NCI-H2171 (cell line): ENCODE measurements around the gene RARS2.

Experiments
- DNase-seq: peaks from one replicate; lab custom pipeline; 2025; lab: John Stamatoyannopoulos, UW

The RARS2 gene

DNA sequence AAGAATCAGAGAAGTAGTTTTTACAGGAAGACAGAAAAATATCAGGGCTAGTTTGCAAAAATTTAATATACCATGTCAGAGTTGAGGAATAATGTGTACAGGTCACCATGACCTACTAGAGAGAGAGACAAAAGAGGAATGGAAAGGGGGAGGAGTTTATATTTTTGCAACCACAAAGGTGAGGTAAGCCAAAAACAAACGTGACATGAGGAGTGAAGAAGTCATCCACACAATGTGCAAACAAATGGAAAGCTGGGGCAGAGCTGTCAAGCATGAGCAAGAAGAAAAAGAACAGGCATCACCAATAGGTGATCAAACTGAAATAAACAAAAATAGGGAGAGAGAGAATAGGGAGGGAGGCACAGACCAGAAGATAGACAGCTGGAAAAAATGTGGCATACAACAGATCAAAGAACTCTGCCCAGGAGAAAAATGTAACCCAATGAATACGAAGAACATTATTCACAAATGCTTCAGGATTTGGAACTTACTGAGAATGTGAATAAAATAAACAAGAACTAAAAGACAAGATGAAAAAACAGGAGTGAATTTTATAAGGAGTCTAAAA is 15.5 kb downstream of the RARS2 start:
- no peak for DNase-seq

DNA sequence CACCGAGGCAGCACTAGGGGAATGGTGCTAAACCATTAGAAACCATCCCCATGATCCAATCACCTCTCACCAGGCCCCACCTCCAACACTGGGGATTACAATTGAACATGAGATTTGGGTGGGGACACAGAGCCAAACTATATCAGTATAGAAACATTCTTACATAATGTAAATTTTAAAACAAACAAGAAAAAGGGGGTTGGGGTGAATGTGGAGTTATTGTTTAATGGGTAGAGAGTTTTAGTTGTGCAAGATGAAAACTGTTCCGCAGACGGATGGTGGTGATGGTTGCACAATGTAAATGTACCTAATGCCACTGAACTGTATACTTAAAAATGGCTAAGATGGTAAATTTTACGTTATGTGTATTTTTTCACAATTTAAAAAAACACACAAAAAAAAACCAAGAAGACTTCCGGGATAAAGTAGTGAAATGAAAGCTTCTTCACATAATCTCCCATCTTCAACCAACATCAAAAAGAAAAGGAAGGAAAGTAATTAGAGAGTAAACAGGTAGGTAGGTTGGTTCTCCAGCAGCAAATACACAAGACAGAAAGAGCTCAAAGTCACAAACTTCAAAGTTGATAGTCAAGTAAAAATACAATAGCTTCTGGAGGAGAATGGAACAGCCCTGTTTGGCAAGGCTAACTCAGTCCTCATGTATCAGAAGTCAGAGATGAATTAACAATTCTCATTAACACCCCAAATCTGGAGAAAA is 16.3 kb downstream of the RARS2 start:
- DNase-seq, result no peak

DNA sequence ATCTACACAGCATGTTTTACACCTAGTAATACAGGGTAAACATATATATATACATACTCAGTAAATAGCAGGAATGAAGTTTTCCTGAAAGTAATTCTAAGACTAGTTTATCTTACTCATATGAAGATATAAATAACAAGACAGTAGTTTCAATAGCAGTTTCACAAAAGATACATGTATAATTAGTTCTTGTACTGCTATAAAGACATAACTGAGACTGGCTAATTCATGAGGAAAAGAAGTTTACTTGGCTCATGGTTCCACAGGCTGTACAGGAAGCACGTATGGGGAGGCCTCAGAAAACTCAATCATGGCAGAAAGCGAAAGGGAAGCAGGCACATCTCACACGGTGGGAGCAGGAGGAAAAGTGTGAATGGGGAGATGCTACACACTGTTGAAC is 16.9 kb downstream of the RARS2 start:
- no peak for DNase-seq

DNA sequence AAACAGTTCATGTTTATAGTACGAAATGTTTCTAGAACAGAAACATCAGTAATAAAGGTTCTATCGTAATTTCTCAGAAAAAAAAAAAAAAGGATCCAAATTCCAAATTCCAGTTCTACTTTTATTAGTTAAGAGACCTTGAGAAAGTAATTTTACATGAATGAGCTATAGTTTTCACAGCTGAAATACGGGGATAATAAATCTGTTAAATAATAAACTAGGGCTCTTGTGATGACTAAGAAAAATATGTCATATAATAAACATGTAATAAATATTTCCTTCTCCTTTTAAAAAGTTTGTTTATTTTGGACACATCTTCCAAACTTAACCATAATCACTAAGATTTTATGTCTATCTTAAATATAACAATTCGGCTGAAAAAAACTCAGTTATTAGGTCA is 17.8 kb downstream of the RARS2 start:
- DNase-seq, result no peak

DNA sequence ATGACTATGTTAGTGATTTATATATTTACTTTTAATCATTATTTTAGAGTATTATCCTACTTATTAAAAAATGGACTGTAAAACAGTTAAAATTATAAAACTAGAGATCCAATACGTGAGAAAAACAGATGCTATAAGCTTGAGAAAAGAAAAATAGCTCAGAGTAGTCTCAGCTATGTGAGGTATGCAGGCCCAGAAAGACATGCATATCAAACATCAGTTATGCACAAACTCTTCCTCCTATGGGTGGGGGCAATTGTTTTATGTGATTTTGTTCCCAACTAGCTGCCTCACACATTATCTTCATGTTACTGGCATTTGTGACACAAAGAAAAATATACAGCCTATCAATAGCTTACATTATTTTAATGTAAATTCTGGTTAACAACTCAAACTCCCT is 28.8 kb downstream of the RARS2 start:
- DNase-seq, result no peak

DNA sequence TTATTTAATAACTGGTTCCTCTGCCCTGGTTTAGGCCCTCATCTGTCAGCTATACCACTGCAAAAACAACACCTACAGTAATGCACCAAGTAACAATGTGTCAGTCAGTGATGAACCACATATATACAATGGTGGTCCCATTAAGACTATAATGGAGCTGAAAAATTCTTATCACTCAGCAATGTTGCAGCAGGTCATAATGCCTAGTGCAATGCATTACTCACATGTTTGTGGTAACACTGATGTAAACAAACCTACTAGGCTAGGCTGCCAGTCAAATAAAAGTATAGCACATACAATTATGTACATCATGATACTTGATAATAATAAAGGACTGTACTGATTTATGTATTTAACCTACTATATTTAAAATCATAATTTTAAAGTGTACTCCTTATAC is 31.3 kb downstream of the RARS2 start:
- DNase-seq, result no peak

DNA sequence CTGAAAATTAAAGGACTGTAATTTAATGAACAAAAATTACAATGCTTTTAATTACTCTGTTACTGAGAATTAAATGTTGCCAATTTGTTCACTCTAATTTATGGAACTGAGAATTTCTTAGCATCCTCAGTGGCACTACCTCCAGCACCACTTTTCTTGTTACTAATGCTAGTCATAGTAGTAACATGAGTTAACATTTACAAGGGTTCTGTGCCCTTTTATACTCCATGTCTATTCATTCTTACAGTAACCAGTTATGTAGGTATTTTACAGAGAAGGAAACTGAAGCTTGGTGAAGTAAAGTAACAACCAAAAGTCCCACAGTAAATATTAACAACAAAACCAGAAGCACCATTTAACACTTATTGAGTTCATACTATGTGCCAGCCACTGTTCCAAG is 34.3 kb downstream of the RARS2 start:
- no peak for DNase-seq

DNA sequence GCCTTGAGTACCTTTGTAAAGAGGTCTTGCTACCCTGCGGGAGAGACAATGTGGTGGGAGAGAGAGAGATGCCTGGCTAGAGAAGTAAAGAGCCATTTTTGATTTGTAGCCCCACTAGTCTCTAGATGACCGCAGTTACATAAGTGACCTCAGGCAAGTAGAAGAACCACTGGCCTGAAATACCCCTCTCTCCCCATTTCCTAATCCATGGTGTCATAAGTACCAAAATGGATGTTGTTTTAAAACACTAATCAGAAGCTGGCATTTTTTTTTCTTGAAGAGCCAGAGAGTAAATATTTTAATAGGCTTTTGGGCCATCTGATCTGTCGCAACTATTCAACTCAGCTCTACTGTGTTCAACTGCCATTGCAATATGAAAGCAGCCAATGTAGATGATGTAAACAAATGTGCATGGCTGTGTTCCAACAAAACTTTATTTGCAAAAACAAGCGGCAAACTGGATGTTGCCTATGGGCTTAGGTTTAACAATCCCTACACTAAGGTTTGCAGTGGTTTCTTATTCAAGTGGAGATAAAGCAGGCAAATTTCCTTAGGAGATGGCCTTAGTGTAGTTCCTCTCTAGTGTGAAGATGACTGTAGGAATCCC is 36.5 kb downstream of the RARS2 start:
- DNase-seq, result no peak

DNA sequence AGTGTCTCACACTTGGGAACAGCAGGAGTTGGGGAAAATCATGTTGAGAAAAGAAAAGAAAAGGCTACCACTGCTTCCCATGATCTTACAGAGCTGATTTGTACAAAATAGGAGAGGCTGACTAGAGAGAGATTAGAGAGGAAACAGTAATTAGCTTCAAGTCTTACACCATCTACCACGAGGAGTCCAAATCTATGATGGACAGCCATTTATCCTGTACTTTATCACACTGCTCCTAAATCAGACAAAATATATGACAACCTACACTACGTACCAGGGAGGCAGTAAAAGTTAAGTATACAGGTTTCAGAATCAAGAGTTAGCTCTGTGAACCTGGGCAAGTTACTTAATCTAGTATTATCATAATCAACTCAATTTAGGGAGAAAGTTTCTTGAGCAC is 38.0 kb downstream of the RARS2 start:
- DNase-seq, result no peak

DNA sequence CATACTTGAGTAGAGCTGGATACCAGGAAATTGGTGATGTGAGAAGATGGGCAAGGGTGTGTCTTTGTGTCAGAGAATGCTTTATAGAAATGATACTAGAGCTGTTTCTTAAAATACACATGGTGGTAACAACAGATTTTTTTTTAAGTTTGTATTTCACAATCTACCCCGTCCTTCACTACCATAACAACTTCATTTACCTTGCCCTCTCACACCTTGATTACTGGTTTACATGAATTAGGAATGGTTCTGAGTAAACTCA is 45.4 kb downstream of the RARS2 start:
- no peak for DNase-seq

DNA sequence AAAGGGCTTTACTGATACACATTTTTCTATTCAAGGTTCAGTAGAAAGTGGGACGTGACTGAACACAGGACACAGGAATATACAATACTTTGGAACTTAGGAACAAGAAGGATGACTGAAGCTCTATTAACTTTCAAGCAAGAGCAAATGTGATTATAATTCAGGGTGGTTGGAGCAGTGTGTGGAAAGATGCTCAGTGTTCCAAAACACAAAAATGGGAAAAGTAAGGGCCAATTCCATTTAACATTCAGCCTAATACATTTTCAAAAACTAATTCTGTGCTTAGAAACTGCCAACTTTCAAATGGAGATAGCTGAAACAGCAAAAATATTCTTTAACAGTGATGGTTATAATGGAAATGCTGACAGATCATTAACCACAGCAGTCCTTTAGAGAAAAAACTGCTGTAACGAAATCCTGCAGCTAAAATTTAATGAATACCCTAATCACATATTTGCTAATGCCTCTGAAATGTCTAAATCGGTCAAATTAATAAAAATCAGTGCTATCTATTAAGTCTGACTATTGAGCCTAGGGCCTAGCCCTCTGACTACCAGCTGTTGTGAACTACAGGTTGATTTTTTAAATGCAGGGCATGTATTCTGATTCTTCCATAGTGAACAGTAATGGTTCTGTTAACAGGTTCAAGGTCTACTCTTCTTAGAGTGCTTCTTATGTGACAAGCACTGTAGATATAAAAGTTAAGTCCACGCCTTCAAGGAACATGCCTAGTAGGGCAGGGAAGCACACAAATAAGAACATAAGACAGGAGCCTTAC is 45.9 kb downstream of the RARS2 start:
- DNase-seq, result no peak

DNA sequence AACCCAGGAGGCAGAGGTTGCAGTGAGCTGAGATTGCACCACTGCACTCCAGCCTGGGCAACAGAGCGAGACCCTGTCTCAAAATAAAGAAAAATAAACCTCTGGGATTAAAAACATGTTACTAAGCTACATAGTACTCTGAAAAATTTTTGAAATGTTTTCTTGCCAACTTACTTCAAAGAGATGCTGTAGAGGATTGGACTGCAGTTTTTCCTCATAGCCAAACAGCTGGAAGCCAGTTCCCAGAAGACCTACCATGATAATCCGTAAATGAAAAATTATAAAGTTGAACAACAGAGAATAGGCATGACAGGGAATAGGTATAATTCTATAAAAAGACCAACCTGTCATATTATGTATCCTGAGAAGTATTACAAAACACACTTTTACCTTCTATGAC is 48.0 kb downstream of the RARS2 start:
- DNase-seq, result no peak

DNA sequence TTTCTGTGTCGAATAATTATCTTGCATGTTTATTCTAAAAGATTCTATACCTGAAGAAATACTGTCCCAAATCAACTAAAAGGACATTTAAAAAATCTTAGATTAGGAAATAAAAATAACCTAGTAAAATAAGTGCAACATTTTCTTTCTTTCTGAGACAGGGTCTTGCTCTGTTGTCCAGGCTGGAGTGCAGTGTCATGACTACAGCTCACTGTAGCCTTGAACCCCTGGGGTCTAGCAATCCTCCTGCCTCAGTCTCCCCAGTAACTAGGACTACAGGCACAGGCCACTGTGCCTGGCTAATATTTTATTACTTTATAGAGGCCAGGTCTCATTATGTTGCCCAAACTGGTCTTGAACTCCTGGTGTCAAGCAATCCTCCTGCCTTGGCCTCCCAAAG is 48.7 kb downstream of the RARS2 start:
- DNase-seq, result no peak

DNA sequence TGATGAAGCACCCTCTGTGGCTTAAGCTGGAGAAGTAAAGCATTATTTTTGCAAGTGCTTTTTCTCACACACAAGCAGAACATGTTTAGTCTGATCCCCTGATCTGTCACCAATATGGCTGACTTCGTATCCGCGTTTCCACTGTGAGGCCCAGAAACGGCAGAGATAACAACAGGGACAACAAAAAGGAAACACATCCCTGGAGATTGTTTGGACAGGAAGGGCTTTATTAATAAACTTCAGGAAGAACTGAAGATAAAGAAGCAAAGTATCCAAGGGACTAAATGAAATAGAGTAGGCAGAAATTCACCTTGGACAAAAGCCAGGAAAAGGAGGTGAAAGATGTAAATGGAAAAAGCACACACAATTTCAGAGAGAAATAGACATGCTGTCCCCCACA is 49.2 kb downstream of the RARS2 start:
- no peak for DNase-seq

DNA sequence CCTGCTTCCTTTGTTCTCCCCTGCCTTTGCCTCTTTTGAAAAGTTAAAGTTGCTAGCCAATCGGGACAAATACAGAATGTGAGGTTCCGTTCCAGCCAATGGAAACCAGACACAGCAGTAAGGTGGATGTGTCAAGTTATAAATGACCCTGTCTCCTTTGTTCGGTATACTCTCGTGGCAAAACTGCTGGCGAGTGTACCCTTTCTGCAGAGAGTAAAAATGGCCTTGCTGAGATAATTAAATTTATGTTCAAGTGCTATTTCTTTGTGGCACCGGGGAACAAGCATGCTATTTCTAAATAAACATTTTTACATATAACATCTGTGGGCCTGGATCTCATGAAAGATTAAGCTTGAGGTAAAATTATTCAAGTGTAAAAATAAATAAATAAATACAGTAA is 50.2 kb downstream of the RARS2 start:
- DNase-seq, result no peak

DNA sequence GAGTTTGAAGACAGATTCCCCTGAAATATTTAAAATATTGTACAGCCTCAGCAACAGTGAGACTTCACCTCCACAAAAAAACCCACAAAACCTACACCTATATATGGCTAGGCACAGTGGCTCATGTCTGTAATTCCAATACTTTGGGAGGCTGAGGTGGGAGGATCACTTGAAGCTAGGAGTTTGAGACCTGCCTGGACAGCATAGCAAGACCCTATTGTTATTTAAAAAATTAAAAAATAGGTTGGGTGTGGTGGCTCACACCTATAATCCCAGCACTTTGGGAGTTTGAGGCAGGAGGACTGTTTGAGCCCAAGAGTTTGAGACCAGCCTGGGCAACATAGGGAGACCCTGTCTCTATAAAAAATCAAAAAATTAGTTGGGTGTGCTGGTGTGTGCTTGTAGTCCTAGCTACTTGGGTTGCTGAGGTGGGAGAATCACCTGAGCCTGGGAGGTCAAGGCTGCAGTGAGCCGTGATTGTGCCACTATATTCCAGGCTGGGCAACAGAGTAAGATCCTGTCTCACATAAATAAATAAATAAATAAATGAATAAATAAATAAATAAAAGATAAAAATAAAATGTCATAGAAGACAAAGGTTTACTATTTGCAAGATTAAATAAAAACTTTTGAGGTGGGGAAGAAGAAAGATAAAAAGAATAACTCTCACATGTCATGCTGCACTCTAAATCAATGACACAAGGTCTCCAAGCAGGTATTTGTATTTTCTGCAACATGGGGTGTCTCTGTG is 51.1 kb downstream of the RARS2 start:
- no peak for DNase-seq

DNA sequence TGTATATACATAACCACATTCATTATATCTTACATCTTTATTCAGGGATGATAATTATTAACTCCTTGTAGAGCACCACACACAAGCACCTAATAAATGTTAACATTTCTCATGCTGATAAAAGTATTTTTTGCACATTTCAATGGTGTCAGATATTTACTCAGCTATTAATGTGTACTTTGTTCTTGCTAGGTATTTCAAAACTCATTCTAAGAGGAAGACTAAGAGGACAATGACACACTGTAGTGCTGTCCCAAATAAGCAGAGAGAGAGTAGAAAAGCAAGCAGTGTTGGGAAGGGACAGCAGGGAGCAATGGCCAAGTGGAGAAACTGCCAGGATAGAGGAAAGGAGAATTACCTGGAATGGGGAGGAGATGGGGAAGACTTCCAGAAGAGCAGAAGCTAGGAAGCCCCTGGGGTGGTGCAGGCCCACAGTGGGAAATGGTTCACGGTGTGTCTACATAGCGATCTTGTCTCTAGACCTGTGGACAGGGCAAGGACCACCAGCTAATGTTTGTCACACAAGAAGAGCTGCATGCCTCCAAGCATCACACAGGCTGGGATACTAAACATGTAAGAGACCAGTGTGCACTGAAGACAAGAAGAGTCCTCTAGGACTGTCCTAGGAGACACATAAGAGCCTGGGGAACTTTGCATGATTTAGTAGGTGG is 55.3 kb downstream of the RARS2 start:
- no peak for DNase-seq

DNA sequence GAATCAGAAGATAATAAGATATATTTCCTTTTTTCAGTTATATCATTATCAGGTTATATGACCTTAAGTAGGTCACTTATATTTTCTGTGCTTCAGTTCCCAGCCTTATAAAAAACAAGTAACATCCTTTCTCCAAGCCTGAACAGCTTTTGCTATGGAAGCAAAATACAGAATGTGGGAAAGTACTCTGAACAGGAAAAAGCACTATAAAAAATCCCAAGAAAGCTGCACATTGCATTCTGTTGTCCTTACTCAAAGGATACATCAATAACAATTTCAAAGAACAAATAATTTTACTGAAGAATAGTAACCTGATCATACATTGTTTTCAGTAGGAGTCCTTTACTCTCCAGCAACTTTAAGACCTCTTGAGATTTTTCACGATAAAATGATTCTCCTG is 60.6 kb downstream of the RARS2 start:
- DNase-seq, result no peak

DNA sequence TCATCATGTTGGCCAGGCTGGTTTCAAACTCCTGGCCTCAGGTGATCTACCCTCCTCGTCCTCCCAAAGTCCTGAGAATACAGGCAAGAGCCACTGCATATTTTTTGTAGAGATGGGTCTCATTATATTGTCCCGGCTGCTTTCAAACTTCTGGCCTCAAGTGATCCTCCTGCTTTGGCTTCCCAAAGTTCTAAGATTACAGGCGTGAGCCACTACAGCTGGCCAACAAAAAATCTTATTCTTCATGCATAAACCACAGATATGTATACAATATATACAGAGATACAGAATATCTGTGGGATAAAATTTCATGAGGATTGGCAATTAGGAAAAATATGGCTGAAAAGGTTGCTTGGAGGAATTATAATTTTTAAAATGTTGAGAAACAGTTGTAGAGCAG is 67.1 kb downstream of the RARS2 start:
- DNase-seq, result no peak

DNA sequence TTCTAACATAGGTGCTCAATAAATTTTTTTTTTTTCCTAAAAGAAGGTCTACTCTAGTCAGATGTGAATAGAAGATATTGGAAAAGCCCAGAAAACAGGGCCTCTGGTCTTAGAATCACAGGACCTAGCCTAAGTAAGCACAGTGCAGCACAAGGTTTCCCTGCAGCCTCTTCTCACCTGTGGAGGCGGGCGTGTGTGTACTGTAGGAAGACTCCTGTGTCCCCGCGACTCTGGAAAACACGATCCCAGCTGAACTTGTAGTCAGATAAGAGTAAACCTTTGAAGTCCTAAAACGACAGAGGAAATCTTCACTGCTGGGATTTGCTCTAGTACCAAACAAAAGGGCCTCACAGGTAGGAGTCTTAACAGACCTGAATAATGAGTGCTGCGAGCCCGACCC is 71.3 kb downstream of the RARS2 start:
- DNase-seq, result no peak

DNA sequence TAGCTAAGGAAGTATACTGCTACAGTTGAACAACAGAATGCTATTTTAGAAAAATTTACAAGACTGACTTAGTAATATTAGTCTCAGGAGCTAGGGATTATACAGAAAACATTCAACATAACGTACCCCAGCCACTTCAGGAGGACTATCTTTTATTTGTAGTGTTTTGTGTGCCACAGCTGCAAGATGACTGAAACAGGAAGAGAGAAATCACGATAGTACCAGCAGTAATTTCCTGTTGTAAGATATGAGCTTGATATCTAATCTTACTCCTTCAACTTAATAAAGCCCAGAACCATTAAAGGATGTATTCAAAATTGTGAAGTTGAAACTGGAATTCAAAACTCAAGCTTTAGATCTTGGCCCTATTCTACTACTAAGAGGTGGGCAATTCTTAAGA is 75.0 kb downstream of the RARS2 start:
- no peak for DNase-seq

DNA sequence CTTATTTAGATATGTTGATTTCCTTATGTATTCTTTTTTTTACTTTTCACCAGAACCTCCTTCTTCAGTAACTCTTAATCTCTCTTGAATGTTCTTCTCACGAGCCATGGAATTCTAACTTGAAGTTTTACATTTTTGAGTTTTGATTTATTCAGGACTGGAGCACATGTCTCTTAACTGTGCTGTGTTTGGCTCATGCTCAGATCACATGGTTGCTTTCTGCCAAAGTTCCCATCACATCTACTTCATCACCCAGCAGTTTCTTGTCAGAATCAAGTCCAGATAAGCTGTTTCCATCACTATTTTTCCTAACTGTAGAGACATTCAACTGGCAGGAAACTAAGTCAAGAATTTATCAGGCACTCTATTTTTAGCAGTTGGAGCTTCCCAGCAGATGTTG is 85.3 kb downstream of the RARS2 start:
- DNase-seq, result no peak
